ENCODE measurements around the gene SBF2. TPM values are rescaled to one million over a fixed set of nuclear protein-coding genes. Genes with fewer than 3 reads are reported as not detected.

SBF2 gene
- total RNA-seq, 1 donor from 2014 or later: 39.5 TPM

GRCh38 chr11:9916480-9916879 is 377.5 kb downstream of the SBF2 start:
- Mint-ChIP-seq H3K9me3 (no peaks in the 10 kb centered on the region), H3K4me3 (no peak overlapping the region), H3K27ac (no peak overlapping the region), H3K27me3 (no peaks in the 10 kb centered on the region), H3K4me1 (ENCODE audit: unreplicated experiment) (no peaks in the 10 kb centered on the region), H3K36me3 (peaks cover 7% of the 10 kb centered on the region)
- DNase-seq (ENCODE audit: extremely low spot score, unreplicated experiment): no peak
- no peak for TF ChIP-seq CTCF (conservative IDR thresholded peaks at IDR 0.05)

GRCh38 chr11:9914064-9914463 is 380.0 kb downstream of the SBF2 start:
- Mint-ChIP-seq H3K9me3 (no peaks in the 10 kb centered on the region), H3K36me3 (peaks cover 7% of the 10 kb centered on the region), H3K4me3 (no peak overlapping the region), H3K27me3 (no peaks in the 10 kb centered on the region), H3K27ac (no peak overlapping the region), H3K4me1 (ENCODE audit: unreplicated experiment) (no peaks in the 10 kb centered on the region)
- DNase-seq (ENCODE audit: extremely low spot score, unreplicated experiment): no peak
- TF ChIP-seq CTCF (conservative IDR thresholded peaks at IDR 0.05): no peak

- Mint-ChIP-seq H3K4me1 (ENCODE audit: unreplicated experiment) (peaks cover 21% of the 10 kb centered on the region), H3K4me3 (no peak overlapping the region), H3K9me3 (peaks cover 9% of the 10 kb centered on the region), H3K27me3 (no peaks in the 10 kb centered on the region), H3K36me3 (peaks cover 4% of the 10 kb centered on the region), H3K27ac (peak overlapping the region; percentile 70)
- DNase-seq (ENCODE audit: extremely low spot score, unreplicated experiment): no peak
- no peak for TF ChIP-seq CTCF (conservative IDR thresholded peaks at IDR 0.05)
Observed at GRCh38 chr11:9905960-9906791, 387.8 kb downstream of the SBF2 start.

GRCh38 chr11:9905501-9905951 is 388.5 kb downstream of the SBF2 start:
- no peak for TF ChIP-seq CTCF (conservative IDR thresholded peaks at IDR 0.05)
- Mint-ChIP-seq H3K27ac (no peak overlapping the region), H3K36me3 (peaks cover 4% of the 10 kb centered on the region), H3K4me3 (no peak overlapping the region), H3K27me3 (no peaks in the 10 kb centered on the region), H3K9me3 (peaks cover 9% of the 10 kb centered on the region), H3K4me1 (ENCODE audit: unreplicated experiment) (peaks cover 21% of the 10 kb centered on the region)
- DNase-seq (ENCODE audit: extremely low spot score, unreplicated experiment): no peak

GRCh38 chr11:9903579-9903978 is 390.4 kb downstream of the SBF2 start:
- no peak overlapping the region for H3K4me3 Mint-ChIP-seq
- DNase-seq (ENCODE audit: extremely low spot score, unreplicated experiment): no peak
- H3K4me1 Mint-ChIP-seq (ENCODE audit: unreplicated experiment): peaks cover 21% of the 10 kb centered on the region
- H3K27me3 Mint-ChIP-seq: no peaks in the 10 kb centered on the region
- TF ChIP-seq CTCF (conservative IDR thresholded peaks at IDR 0.05): no peak
- peaks cover 14% of the 10 kb centered on the region for H3K9me3 Mint-ChIP-seq
- peaks cover 8% of the 10 kb centered on the region for H3K36me3 Mint-ChIP-seq
- no peak overlapping the region for H3K27ac Mint-ChIP-seq
